Panc1 (cell line): ENCODE results near the gene EDRF1. TPM values are rescaled to one million over a fixed set of nuclear protein-coding genes. Genes with fewer than 3 reads are reported as not detected.

Source experiments
- ATAC-seq: fragments of 200-7000 bp; cut with Tn5 transposase; 2 replicates; pipeline ENCODE4 v1.9.1; 2020; ENCODE audit warnings: mild to moderate bottlenecking, moderate library complexity
- BruUV-seq: library from RNA; stranded (reverse); fragments of 400-500 nt; replicated peaks from 2 replicates; lab custom pipeline; 2021; lab: Mats Ljungman, UMichigan
- CTCF ChIA-PET: fragments of 300-600 bp; sonication (Branson Sonifier 250); formaldehyde crosslinking; loops from one replicate; lab custom pipeline; 2022; ENCODE audit warnings: antibody characterized with exemption; lab: Charles Lee
- POLR2A ChIA-PET: fragments of 300-600 bp; sonication (Branson Sonifier 250); formaldehyde crosslinking; loops from one replicate; lab custom pipeline; 2022; ENCODE audit warnings: antibody characterized with exemption; lab: Charles Lee
- DNase-seq: peaks from one replicate; pipeline ENCODE4 v3.0.0-alpha.2; 2010; ENCODE audit warnings: low read depth, low spot score
- H3K27ac ChIP-seq: 2 replicates; pipeline ENCODE4 v1.5.1; 2011; ENCODE audit warnings: mild to moderate bottlenecking, low read length, inconsistent platforms
- H3K27me3 ChIP-seq: fragments of 200-500 bp; sonication (Bioruptor generic); 2 replicates; pipeline ENCODE4 v1.6.0; 2014; ENCODE audit warnings: low read length, inconsistent platforms; ENCODE audit not compliant: control insufficient read depth, insufficient read depth
- H3K36me3 ChIP-seq: fragments of 200-500 bp; sonication (Bioruptor generic); 2 replicates; pipeline ENCODE4 v1.5.1; 2014; ENCODE audit warnings: inconsistent platforms, mild to moderate bottlenecking, low read length, moderate library complexity; ENCODE audit not compliant: control insufficient read depth, insufficient read depth
- H3K4me1 ChIP-seq: 2 replicates; pipeline ENCODE4 v1.5.1; 2011; ENCODE audit warnings: inconsistent platforms, mild to moderate bottlenecking, low read length, moderate library complexity; ENCODE audit not compliant: control insufficient read depth, insufficient read depth
- H3K4me3 ChIP-seq, 2 experiments: 2 replicates each; pipeline ENCODE4 v1.5.1; 2011 to 2012; ENCODE audit warnings: low read depth in 2 of 2, low read length in 2 of 2, mild to moderate bottlenecking in 2 of 2, inconsistent platforms in 1 of 2, moderate library complexity in 1 of 2
- H3K9me3 ChIP-seq: fragments of 200-500 bp; sonication (Bioruptor generic); 2 replicates; pipeline ENCODE4 v1.5.1; 2014; ENCODE audit warnings: low read depth, mild to moderate bottlenecking, inconsistent platforms, low read length, moderate library complexity; ENCODE audit not compliant: control insufficient read depth, insufficient read depth
- POLR2AphosphoS5 ChIP-seq: IDR thresholded peaks from 2 replicates; pipeline ENCODE4 v1.6.1; 2012; ENCODE audit warnings: mild to moderate bottlenecking, low read depth, low read length, moderate library complexity
- SIN3A ChIP-seq: IDR thresholded peaks from 2 replicates; pipeline ENCODE4 v1.6.1; 2012; ENCODE audit warnings: low read depth, mild to moderate bottlenecking, low read length, moderate library complexity, borderline replicate concordance; ENCODE audit not compliant: insufficient read depth
- TCF7L2 ChIP-seq: IDR thresholded peaks from 2 replicates; pipeline ENCODE4 v1.6.1; 2011; ENCODE audit warnings: mild to moderate bottlenecking, low read depth, low read length, inconsistent platforms
- in situ Hi-C: cut with HindIII; loops from 2 replicates; pipeline ENCODE4 v1.10.0; 2016; ENCODE audit warnings: low sequenced_read_pairs, low pct_unique_long_range_greater_than_20kb
- intact Hi-C: fragments of 100-400 bp; cut with micrococcal nuclease; formaldehyde crosslinking; loops from one replicate; pipeline ENCODE4 v1.10.0; 2022; ENCODE audit not compliant: unreplicated experiment
- total RNA-seq: library from RNA; stranded (reverse); gene quantifications from one replicate; pipeline ENCODE4 v1.2.1, GENCODE V29; 2021; ENCODE audit not compliant: unreplicated experiment
- TF ChIP-seq, protein P1 (sequence below), 2 experiments: IDR thresholded peaks; 2 replicates each; pipeline ENCODE4 v1.6.1; 2011 to 2012; ENCODE audit warnings: low read depth in 2 of 2, control low read depth in 1 of 2, low read length in 1 of 2, mild to moderate bottlenecking in 1 of 2, moderate library complexity in 1 of 2; ENCODE audit not compliant: insufficient read depth in 1 of 2

EDRF1 gene
- total RNA-seq, 1 experiment from 2014 or later: 36.3 TPM

- POLR2A ChIA-PET: interaction anchor here (0.5 to 1.2 kb wide), 4 partner anchors 8 to 903 kb away, joined by 3 to 9 read pairs (median 6); partner anchors contain the start of gene EDRF1
- TF ChIP-seq TCF7L2: peak; percentile 91
- no peak for TF ChIP-seq SIN3A
- peak; percentile 61 for TF ChIP-seq POLR2AphosphoS5
- no peak for DNase-seq
- in situ Hi-C loops: no loop called here
- intact Hi-C loops: loop anchor here (10.0 kb wide), 1 partner anchor 543 kb away; the partner anchor contains the start of gene CTBP2
- Histone ChIP-seq H3K9me3 (no peaks in the 10 kb centered on the region), H3K27me3 (no peaks in the 10 kb centered on the region), H3K36me3 (no peaks in the 10 kb centered on the region), H3K4me3 (no peak overlapping the region), H3K4me1 (peaks cover 35% of the 10 kb centered on the region), H3K27ac (peak overlapping the region; percentile 72)
- CTCF ChIA-PET: interaction anchor here (0.5 kb wide), 1 partner anchor 8 kb away, joined by 3 read pairs; no protein-coding TSS in a partner anchor
- no TSS peak for BruUV-seq
- peak; percentile 93 for ATAC-seq
Observed at GRCh38 chr10:125707541-125708468, 11.7 kb upstream of the EDRF1 start.

DNA sequence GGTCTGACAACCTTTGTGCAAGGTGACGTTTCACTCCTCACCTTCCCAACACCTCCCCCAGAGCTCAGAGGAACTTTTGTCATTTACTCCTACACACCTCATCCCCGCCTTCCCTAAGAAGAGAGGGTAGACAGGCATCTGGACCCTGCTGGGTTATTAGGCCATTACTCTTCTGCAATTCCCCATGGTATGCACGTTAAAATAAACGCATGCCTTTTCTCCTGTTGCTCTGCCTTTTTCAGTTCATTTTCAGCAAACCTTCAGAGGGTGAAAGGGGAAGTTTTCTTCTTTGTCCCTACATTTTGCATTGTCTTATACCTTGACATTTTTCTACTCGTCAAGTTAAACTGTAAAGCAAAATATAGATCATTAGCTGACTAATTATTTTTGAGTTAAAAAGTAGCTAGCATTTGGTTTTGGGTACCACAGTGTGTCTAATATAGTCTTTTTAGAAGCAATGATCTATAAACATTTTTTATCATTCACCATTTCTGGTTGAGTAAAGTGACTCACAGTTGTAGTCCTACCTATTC, 10.5 kb upstream of the EDRF1 start:
- TF ChIP-seq SIN3A (no peak), TCF7L2 (peak; percentile 48; the same call in 1 of the 2 replicates), POLR2AphosphoS5 (no peak)
- TF ChIP-seq, protein P1, sequence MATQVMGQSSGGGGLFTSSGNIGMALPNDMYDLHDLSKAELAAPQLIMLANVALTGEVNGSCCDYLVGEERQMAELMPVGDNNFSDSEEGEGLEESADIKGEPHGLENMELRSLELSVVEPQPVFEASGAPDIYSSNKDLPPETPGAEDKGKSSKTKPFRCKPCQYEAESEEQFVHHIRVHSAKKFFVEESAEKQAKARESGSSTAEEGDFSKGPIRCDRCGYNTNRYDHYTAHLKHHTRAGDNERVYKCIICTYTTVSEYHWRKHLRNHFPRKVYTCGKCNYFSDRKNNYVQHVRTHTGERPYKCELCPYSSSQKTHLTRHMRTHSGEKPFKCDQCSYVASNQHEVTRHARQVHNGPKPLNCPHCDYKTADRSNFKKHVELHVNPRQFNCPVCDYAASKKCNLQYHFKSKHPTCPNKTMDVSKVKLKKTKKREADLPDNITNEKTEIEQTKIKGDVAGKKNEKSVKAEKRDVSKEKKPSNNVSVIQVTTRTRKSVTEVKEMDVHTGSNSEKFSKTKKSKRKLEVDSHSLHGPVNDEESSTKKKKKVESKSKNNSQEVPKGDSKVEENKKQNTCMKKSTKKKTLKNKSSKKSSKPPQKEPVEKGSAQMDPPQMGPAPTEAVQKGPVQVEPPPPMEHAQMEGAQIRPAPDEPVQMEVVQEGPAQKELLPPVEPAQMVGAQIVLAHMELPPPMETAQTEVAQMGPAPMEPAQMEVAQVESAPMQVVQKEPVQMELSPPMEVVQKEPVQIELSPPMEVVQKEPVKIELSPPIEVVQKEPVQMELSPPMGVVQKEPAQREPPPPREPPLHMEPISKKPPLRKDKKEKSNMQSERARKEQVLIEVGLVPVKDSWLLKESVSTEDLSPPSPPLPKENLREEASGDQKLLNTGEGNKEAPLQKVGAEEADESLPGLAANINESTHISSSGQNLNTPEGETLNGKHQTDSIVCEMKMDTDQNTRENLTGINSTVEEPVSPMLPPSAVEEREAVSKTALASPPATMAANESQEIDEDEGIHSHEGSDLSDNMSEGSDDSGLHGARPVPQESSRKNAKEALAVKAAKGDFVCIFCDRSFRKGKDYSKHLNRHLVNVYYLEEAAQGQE (IDR thresholded peaks at IDR 0.05; ENCODE audit: insufficient read depth in 1 of 2, low read depth in 2 of 2, low read length in 1 of 2): no peak
- H3K4me1 ChIP-seq: peaks cover 41% of the 10 kb centered on the region
- H3K27me3 ChIP-seq: no peaks in the 10 kb centered on the region
- peak overlapping the region; percentile 72 for H3K27ac ChIP-seq
- ATAC-seq (no peak), DNase-seq (no peak)
- CTCF ChIA-PET: no interaction called here
- intact Hi-C loops: loop anchor here (10.0 kb wide), 1 partner anchor 544 kb away; the partner anchor contains the start of gene CTBP2
- no peak overlapping the region for H3K4me3 ChIP-seq
- BruUV-seq: no TSS peak
- in situ Hi-C loops: no loop called here
- H3K36me3 ChIP-seq: no peaks in the 10 kb centered on the region
- no peaks in the 10 kb centered on the region for H3K9me3 ChIP-seq
- POLR2A ChIA-PET: interaction anchor here (0.5 to 0.9 kb wide), 2 partner anchors 9 to 214 kb away, joined by 3 to 7 read pairs; no protein-coding TSS in a partner anchor
